GM18526 (cell line): ENCODE results near the gene FANCC.

Experiments used
- POLR2A ChIP-seq: IDR thresholded peaks from 3 replicates; pipeline ENCODE4 v1.6.1; 2011; ENCODE audit not compliant: insufficient read length; ENCODE audit errors: extremely low read depth

The FANCC gene

GRCh38 chr9:95101326-95101725 is 216.2 kb downstream of the FANCC start:
- TF ChIP-seq POLR2A = no peak

GRCh38 chr9:95100071-95100627 is 217.4 kb downstream of the FANCC start:
- TF ChIP-seq POLR2A = no peak

GRCh38 chr9:95099321-95100070 is 218.0 kb downstream of the FANCC start:
- no peak for TF ChIP-seq POLR2A

GRCh38 chr9:95098391-95098921 is 219.1 kb downstream of the FANCC start:
- no peak for TF ChIP-seq POLR2A

- TF ChIP-seq POLR2A = no peak
These were observed 220.2 kb downstream of the FANCC start for GRCh38 chr9:95097279-95097678.

- no peak for TF ChIP-seq POLR2A
These were observed 220.7 kb downstream of the FANCC start for GRCh38 chr9:95096807-95097206.

- TF ChIP-seq POLR2A = no peak
These were observed 221.1 kb downstream of the FANCC start for GRCh38 chr9:95096381-95096780.

- no peak for TF ChIP-seq POLR2A
These were observed 221.7 kb downstream of the FANCC start for GRCh38 chr9:95095641-95096355.

GRCh38 chr9:95094002-95094401 is 223.5 kb downstream of the FANCC start:
- TF ChIP-seq POLR2A = no peak

GRCh38 chr9:95093586-95093985 is 223.9 kb downstream of the FANCC start:
- TF ChIP-seq POLR2A = no peak

GRCh38 chr9:95092262-95093072 is 225.0 kb downstream of the FANCC start:
- no peak for TF ChIP-seq POLR2A

- TF ChIP-seq POLR2A = no peak
These were observed 225.8 kb downstream of the FANCC start for GRCh38 chr9:95091601-95092261.

- no peak for TF ChIP-seq POLR2A
These were observed 226.5 kb downstream of the FANCC start for GRCh38 chr9:95090871-95091577.

GRCh38 chr9:95090023-95090791 is 227.3 kb downstream of the FANCC start:
- TF ChIP-seq POLR2A = no peak
